GM18526 (cell line): ENCODE data around the gene ACYP1.

ENCODE experiments used
- POLR2A ChIP-seq: IDR thresholded peaks from 3 replicates; pipeline ENCODE4 v1.6.1; 2011; ENCODE audit not compliant: insufficient read length; ENCODE audit errors: extremely low read depth

The ACYP1 gene

GRCh38 chr14:75022655-75023054, 41.2 kb downstream of the ACYP1 start:
- TF ChIP-seq POLR2A: no peak

DNA sequence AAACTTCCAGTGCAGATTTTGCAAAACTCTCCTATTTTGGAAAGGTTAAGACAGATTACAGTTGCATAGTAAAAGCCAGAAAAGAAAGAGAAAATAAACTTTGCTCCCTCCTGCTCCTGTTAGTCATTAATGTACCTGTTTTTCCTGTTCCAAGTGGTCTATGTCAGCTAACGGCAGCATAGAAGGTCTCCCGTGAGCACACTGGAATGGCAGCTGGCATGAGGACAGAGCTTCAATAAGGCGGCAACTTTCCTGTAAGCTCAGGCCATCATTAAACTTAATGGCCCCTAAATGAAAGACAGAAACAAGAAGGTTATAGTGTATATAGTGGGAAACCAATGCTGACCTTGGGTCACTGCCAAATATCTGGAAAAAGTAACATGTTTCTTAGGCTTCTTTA, 45.1 kb downstream of the ACYP1 start:
- TF ChIP-seq POLR2A: no peak

DNA sequence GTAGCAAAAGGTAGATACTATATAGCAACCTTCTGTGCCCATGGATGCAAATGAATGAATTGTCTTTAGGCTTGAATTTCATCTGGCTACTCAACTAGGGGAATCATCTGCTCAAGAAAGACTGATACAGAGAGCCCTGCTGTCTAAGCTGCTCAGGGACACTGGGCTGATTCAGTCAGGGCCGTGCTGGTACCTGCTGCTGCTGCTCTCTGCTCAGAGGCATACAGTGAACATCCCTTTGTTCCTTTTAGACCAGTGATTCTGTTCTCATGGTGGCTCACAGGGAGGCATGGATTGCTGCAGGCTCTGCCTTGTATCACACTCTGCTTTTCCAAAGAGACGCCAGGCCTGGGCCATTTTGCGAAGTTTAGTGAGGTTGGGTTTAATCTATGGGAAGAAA, 47.0 kb downstream of the ACYP1 start:
- TF ChIP-seq POLR2A: no peak

GRCh38 chr14:75015496-75015895, 48.3 kb downstream of the ACYP1 start:
- no peak for TF ChIP-seq POLR2A

DNA sequence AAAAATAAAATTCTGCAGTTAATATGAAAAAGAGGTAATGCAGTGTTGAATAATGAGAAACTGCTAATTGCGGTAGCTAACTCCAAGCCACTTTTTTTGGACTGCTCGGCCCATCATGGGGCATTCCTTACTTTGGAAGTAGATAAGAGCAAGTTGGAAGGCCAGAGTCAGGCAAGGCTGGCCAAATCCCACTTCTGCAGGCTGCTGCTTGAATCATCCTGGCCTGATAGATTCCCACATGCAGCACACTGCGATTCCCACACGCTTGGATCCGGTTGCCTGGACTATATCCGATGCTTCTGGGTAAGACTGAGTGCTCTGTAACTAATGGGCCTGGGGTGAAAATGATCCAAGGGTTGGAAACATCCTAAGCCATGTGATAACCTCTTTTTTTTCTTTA, 50.5 kb downstream of the ACYP1 start:
- no peak for TF ChIP-seq POLR2A

DNA sequence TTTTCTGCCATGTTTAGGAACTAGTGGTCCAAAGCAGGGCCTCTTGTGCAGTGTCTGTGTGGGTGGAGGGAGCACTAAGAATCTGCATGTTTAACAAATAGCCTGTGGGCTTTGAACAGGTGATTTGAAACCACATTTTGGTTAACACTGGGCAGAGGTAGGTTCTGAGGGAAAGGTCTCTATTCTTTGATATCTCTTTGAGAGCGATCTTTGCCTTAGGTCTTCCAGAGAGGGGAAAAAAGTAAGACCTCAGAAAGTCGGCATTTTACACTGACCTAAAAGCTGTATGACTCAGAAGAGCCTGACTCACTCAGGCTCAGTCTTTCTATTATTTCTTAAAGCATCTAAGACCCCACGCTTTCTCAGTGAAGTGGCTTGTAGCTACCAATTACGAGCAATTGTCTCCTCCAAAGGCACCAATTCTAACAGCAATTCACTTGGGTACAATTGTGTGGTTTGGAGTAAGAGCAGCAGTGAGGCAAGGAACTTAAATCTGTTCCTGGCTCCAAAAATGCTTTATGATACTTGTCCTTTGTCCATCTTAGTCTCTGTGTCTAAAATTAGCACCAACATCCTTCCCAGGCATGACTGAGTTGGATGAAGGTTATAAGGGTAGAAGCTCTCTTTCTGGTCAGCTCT, 52.3 kb downstream of the ACYP1 start:
- TF ChIP-seq POLR2A: no peak

DNA sequence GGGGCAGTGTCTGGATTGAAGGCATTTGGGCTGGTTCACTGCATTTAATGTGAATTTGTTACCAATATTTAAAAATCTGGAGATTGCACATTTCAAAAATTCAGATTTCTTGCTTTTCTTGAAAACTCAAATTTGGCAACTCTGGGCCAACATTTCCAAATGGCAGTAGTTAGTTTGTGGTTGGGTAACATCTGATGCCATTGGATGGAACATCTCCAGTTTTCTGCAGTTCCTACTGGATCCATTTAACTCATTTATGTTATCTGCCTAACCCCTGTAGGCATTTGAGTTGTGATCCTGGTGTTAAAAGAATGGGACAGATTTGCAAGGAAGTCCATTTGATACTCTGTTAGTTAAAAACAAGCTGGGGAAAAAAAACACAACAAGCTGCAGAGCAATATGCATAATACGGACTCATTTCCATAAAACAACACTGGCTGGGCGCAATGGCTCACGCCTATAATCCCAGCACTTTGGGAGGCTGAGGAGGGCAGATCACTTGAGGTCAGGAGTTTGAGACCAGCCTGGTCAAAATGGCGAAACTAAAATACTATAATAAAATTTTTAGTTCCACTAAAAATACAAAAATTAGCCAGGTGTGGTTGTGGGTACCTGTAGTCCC, 53.2 kb downstream of the ACYP1 start:
- no peak for TF ChIP-seq POLR2A

DNA sequence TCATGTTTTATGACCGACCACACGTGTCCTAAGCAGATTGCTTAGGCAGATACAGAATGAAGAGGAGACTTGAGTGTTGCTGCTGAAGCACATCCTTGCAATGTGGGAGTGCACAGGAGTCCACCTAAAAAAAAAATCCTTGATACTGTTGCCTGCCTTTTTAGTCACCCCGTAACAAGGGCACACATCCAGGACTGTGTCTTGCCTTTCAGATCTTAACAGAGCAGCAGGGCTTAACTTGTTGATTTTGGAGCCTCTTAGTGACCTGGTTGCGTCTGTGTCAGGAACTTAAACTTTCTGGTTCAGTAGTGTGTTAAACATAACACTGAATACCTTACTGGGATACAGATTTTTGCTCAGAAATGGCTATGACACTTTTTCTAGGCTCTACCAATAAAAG, 54.6 kb downstream of the ACYP1 start:
- TF ChIP-seq POLR2A: no peak

DNA sequence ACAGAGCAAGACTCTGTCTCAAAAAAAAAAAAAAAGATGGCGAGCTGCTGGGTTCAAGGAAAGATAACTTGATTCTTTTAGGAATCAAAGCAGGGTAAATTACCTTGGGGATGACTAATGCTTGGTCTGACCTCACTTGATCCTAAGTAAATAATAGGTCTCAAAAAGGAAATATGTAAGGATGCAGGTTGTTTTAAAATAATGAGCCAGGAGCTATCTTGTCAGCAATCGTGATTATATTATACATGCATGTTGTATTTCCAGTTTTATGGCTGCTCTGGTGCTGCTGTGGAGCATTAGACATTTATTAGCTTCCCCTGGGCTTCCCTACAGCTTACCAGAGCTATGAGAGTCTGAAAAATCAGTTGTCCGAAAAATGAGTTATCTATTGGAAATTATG, 58.5 kb downstream of the ACYP1 start:
- TF ChIP-seq POLR2A: no peak

GRCh38 chr14:75003250-75004027, 60.4 kb downstream of the ACYP1 start:
- no peak for TF ChIP-seq POLR2A
